Ovary (tissue), 9 donors: ENCODE data around the gene GDAP2. TPM values are rescaled to one million over a fixed set of nuclear protein-coding genes. Genes with fewer than 3 reads are reported as not detected.

Experiments
- DNase-seq, 5 donors: peaks; one replicate each; pipeline ENCODE4 v3.0.0-alpha.2; 2019 to 2020
- H3K27ac ChIP-seq, 2 donors: fragments of 200-600 bp; one replicate each; pipeline versions ENCODE4 v1.5.1 to v1.8.0; 2019 to 2022
- H3K27me3 ChIP-seq: fragments of 200-600 bp; one replicate; pipeline ENCODE4 v1.8.0; 2022
- H3K36me3 ChIP-seq: fragments of 200-600 bp; sonication (generic); one replicate; pipeline ENCODE4 v1.5.1; 2019
- H3K4me1 ChIP-seq: one replicate; pipeline ENCODE4 v1.8.1; 2013; ENCODE audit warnings: mild to moderate bottlenecking, moderate library complexity; ENCODE audit not compliant: insufficient read depth
- H3K4me3 ChIP-seq: fragments of 200-600 bp; sonication (generic); one replicate; pipeline ENCODE4 v1.5.1; 2017
- H3K9me3 ChIP-seq, 2 donors: fragments of 200-600 bp in 1 of 2; sonication (generic) in 1 of 2; one replicate each; pipeline versions ENCODE4 v1.5.1 to v1.8.1; 2013 to 2019; ENCODE audit warnings: mild to moderate bottlenecking in 1 of 2, moderate library complexity in 1 of 2
- CTCF ChIP-seq, 3 donors: fragments of 450-650 bp in 2 of 3; fragments of 200-600 bp in 1 of 3; IDR thresholded peaks; one replicate each; pipeline versions ENCODE4 v1.5.1 to v1.8.0; 2016 to 2022; ENCODE audit warnings: antibody characterized with exemption in 3 of 3, mild to moderate bottlenecking in 1 of 3
- EP300 ChIP-seq: sonication (generic); formaldehyde crosslinking; IDR thresholded peaks from one replicate; pipeline ENCODE4 v1.6.1; 2017; ENCODE audit warnings: antibody characterized with exemption
- POLR2A ChIP-seq: fragments of 450-650 bp; IDR thresholded peaks from one replicate; pipeline ENCODE4 v1.6.1; 2017; ENCODE audit warnings: antibody characterized with exemption, mild to moderate bottlenecking, moderate library complexity
- WGBS, 3 donors: extraction: QIAGEN DNeasy Blood & Tissue Kit in 1 of 3; methylation state at CpG; one replicate each; pipeline versions ENCODE4 v1.1.5 to v1.1.7; 2013 to 2017; 5-methylcytosine and 5-hydroxymethylcytosine counted together
- intact Hi-C, 4 donors: fragments of 100-400 bp; cut with DNase I; formaldehyde crosslinking; loops; one replicate each; pipeline versions ENCODE4 v1.11.0 to v1.15.1; 2022 to 2023
- polyA plus RNA-seq, 2 donors: library from polyadenylated mRNA; stranded (reverse); fragments of 200-250 nt in 1 of 2; fragments of 350-450 nt in 1 of 2; fragmentation: Illumina TruSeq in 1 of 2; extraction: RNeasy Lipid Tissue Mini Kit (QIAGEN cat#74804) in 1 of 2; gene quantifications; one replicate each; pipeline ENCODE4 v1.2.3, GENCODE V29; 2013 to 2014
- total RNA-seq, 7 donors: library from RNA; depleted of rRNA in 2 of 7; stranded (reverse); fragments of >200 nt in 2 of 7; fragmentation: NEBNext Ultra II Directional in 3 of 7; extraction: Animal tissue kit (Norgen Biotek cat#: 25700) in 3 of 7; gene quantifications; one replicate each; pipeline versions ENCODE4 v1.1.0 to v1.2.4, GENCODE V29; 2016 to 2023
- donor health status: DM: no; HTN: no; CAD: no; lungs with moderate emphysema.
- donor health status: DM: no; HTN: no; CAD: no.
- donor health status: Bipolar disorder and iron deficiency.
- donor health status: DM: yes; HTN: yes; CAD: no.
- donor health status: DM: no; HTN: no; CAD: no.
- donor health status: DM: yes; HTN: yes; CAD: no.

Gene GDAP2
- total and polyA plus RNA-seq, 9 donors = 2.4 to 29.8 (median 20.8) TPM

- TF ChIP-seq CTCF (IDR thresholded peaks at IDR 0.05) (no peak), EP300 (no peak), POLR2A (no peak)
- intact Hi-C loops = no loop called here
- H3K36me3 ChIP-seq = no peaks in the 10 kb centered on the region
- 65 to 98% (median 88%) methylated on average over 1 of the region's 1 CpG for WGBS, 3 donors
- no peaks in the 10 kb centered on the region for H3K9me3 ChIP-seq
- no peaks in the 10 kb centered on the region for H3K4me1 ChIP-seq
- no peak for DNase-seq
- H3K27me3 ChIP-seq = no peaks in the 10 kb centered on the region
- H3K4me3 ChIP-seq = no peak overlapping the region
- H3K27ac ChIP-seq = no peak overlapping the region
Measured at GRCh38 chr1:117843791-117844190, 85.6 kb downstream of the GDAP2 start.

GRCh38 chr1:117842408-117843170 is 86.8 kb downstream of the GDAP2 start:
- H3K4me3 ChIP-seq = no peak overlapping the region
- no peak for TF ChIP-seq CTCF (IDR thresholded peaks at IDR 0.05)
- TF ChIP-seq POLR2A = no peak
- no peak for TF ChIP-seq EP300
- no peaks in the 10 kb centered on the region for H3K36me3 ChIP-seq
- H3K27me3 ChIP-seq = no peaks in the 10 kb centered on the region
- no peak overlapping the region for H3K27ac ChIP-seq
- no peak for DNase-seq
- 66 to 67% (median 66%) methylated on average over 3 of the region's 3 CpGs for WGBS, 3 donors
- intact Hi-C loops = no loop called here
- no peaks in the 10 kb centered on the region for H3K9me3 ChIP-seq
- no peaks in the 10 kb centered on the region for H3K4me1 ChIP-seq

- Histone ChIP-seq H3K27ac (no peak overlapping the region), H3K4me1 (no peaks in the 10 kb centered on the region), H3K9me3 (no peaks in the 10 kb centered on the region), H3K4me3 (no peak overlapping the region), H3K27me3 (no peaks in the 10 kb centered on the region), H3K36me3 (no peaks in the 10 kb centered on the region)
- DNase-seq = no peak
- 91 to 93% (median 93%) methylated on average over 3 of the region's 3 CpGs for WGBS, 3 donors
- intact Hi-C loops = no loop called here
- no peak for TF ChIP-seq POLR2A
- no peak for TF ChIP-seq CTCF (IDR thresholded peaks at IDR 0.05)
- TF ChIP-seq EP300 = no peak
Measured at GRCh38 chr1:117841117-117841650, 88.2 kb downstream of the GDAP2 start.

- no peak overlapping the region for H3K4me3 ChIP-seq
- 91 to 94% (median 93%) methylated on average over 3 of the region's 3 CpGs for WGBS, 3 donors
- TF ChIP-seq CTCF (IDR thresholded peaks at IDR 0.05) (no peak), POLR2A (no peak), EP300 (no peak)
- no peak for DNase-seq
- H3K4me1 ChIP-seq = no peaks in the 10 kb centered on the region
- H3K27ac ChIP-seq = no peak overlapping the region
- H3K9me3 ChIP-seq = no peaks in the 10 kb centered on the region
- intact Hi-C loops = no loop called here
- no peaks in the 10 kb centered on the region for H3K27me3 ChIP-seq
- H3K36me3 ChIP-seq = no peaks in the 10 kb centered on the region
Measured at GRCh38 chr1:117838911-117839310, 90.5 kb downstream of the GDAP2 start.
